H9 (cell line): ENCODE data around the gene SOX4. TPM values are rescaled to one million over a fixed set of nuclear protein-coding genes. Genes with fewer than 3 reads are reported as not detected.

Source experiments
- DNase-seq: peaks from one replicate; pipeline ENCODE4 v3.0.0-alpha.2; 2017
- H2AFZ ChIP-seq: one replicate; pipeline ENCODE4 v1.6.1; 2013; ENCODE audit warnings: mild to moderate bottlenecking, low read length, control low read depth, moderate library complexity
- H2AK5ac ChIP-seq: 2 replicates; pipeline ENCODE4 v1.6.1; 2013; ENCODE audit warnings: low read length, control low read depth, mixed read lengths; ENCODE audit not compliant: insufficient read length
- H2BK120ac ChIP-seq: one replicate; pipeline ENCODE4 v1.6.1; 2013; ENCODE audit warnings: low read depth, mild to moderate bottlenecking, low read length, control low read depth, inconsistent platforms; ENCODE audit not compliant: poor library complexity, severe bottlenecking
- H2BK12ac ChIP-seq: 2 replicates; pipeline ENCODE4 v1.6.1; 2013; ENCODE audit warnings: low read length, control low read depth, mixed read lengths, low read depth; ENCODE audit not compliant: insufficient read length
- H2BK15ac ChIP-seq: 2 replicates; pipeline ENCODE4 v1.6.1; 2013; ENCODE audit warnings: low read depth, low read length, control low read depth
- H2BK20ac ChIP-seq: one replicate; pipeline ENCODE4 v1.6.1; 2013; ENCODE audit warnings: low read depth, mild to moderate bottlenecking, low read length, control low read depth, inconsistent platforms; ENCODE audit not compliant: poor library complexity, severe bottlenecking
- H2BK5ac ChIP-seq: 2 replicates; pipeline ENCODE4 v1.6.1; 2013; ENCODE audit warnings: low read length, control low read depth, mixed read lengths; ENCODE audit not compliant: insufficient read length
- H3K14ac ChIP-seq: 2 replicates; pipeline ENCODE4 v1.6.1; 2013; ENCODE audit warnings: low read length, control low read depth; ENCODE audit not compliant: insufficient read depth
- H3K18ac ChIP-seq: 2 replicates; pipeline ENCODE4 v1.6.1; 2013; ENCODE audit warnings: low read depth, mild to moderate bottlenecking, mixed read lengths, low read length, control low read depth; ENCODE audit not compliant: insufficient read length
- H3K23ac ChIP-seq: 2 replicates; pipeline ENCODE4 v1.6.1; 2013; ENCODE audit warnings: low read length, control low read depth, mixed read lengths, low read depth; ENCODE audit not compliant: insufficient read length
- H3K23me2 ChIP-seq: 2 replicates; pipeline ENCODE4 v1.6.1; 2013; ENCODE audit warnings: low read depth, mild to moderate bottlenecking, mixed read lengths, low read length, control low read depth; ENCODE audit not compliant: insufficient read length, poor library complexity, severe bottlenecking
- H3K27ac ChIP-seq: 2 replicates; pipeline ENCODE4 v1.5.1; 2013; ENCODE audit warnings: low read length, control low read depth, mixed read lengths, low read depth; ENCODE audit not compliant: insufficient read length
- H3K27me3 ChIP-seq: 2 replicates; pipeline ENCODE4 v1.6.1; 2013; ENCODE audit warnings: low read length, control low read depth, inconsistent platforms; ENCODE audit not compliant: insufficient read depth
- H3K4ac ChIP-seq: 2 replicates; pipeline ENCODE4 v1.6.1; 2013; ENCODE audit warnings: low read depth, mild to moderate bottlenecking, control low read depth, inconsistent platforms, low read length, moderate library complexity
- H3K4me1 ChIP-seq: 2 replicates; pipeline ENCODE4 v1.6.1; 2013; ENCODE audit warnings: low read length, control low read depth, inconsistent platforms; ENCODE audit not compliant: insufficient read depth
- H3K4me2 ChIP-seq: 2 replicates; pipeline ENCODE4 v1.6.1; 2013; ENCODE audit warnings: low read length, control low read depth, mixed read lengths; ENCODE audit not compliant: insufficient read length, insufficient read depth
- H3K56ac ChIP-seq: 2 replicates; pipeline ENCODE4 v1.6.1; 2013; ENCODE audit warnings: low read depth, mild to moderate bottlenecking, mixed read lengths, low read length, control low read depth; ENCODE audit not compliant: insufficient read length
- H3K79me1 ChIP-seq: 2 replicates; pipeline ENCODE4 v1.6.1; 2013; ENCODE audit warnings: low read depth, mild to moderate bottlenecking, moderate library complexity, low read length, control low read depth, inconsistent platforms; ENCODE audit not compliant: insufficient read depth, poor library complexity, severe bottlenecking
- H3K79me2 ChIP-seq: 2 replicates; pipeline ENCODE4 v1.6.1; 2013; ENCODE audit warnings: low read length, control low read depth, inconsistent platforms; ENCODE audit not compliant: insufficient read depth
- H3K9ac ChIP-seq: 2 replicates; pipeline ENCODE4 v1.6.1; 2013; ENCODE audit warnings: low read length, control low read depth, mixed read lengths; ENCODE audit not compliant: insufficient read length; ENCODE audit errors: extremely low read depth
- H3K9me3 ChIP-seq: one replicate; pipeline ENCODE4 v1.6.1; 2013; ENCODE audit warnings: low read depth, low read length, inconsistent platforms; ENCODE audit not compliant: control insufficient read depth
- H3T11ph ChIP-seq: one replicate; pipeline ENCODE4 v1.6.1; 2013; ENCODE audit warnings: mild to moderate bottlenecking, low read length, control low read depth, inconsistent platforms
- H4K20me1 ChIP-seq: one replicate; pipeline ENCODE4 v1.6.1; 2013; ENCODE audit not compliant: control insufficient read depth, insufficient read length, insufficient read depth
- H4K5ac ChIP-seq: 2 replicates; pipeline ENCODE4 v1.6.1; 2013; ENCODE audit warnings: low read depth, mild to moderate bottlenecking, mixed read lengths, low read length, control low read depth; ENCODE audit not compliant: insufficient read length
- H4K8ac ChIP-seq: replicated peaks from 2 replicates; pipeline ENCODE4 v1.6.1; 2013; ENCODE audit warnings: low read length, control low read depth, mixed read lengths, low read depth; ENCODE audit not compliant: insufficient read length
- H4K91ac ChIP-seq: 2 replicates; pipeline ENCODE4 v1.6.1; 2013; ENCODE audit warnings: low read depth, mild to moderate bottlenecking, moderate library complexity, mixed read lengths, low read length, control low read depth; ENCODE audit not compliant: insufficient read length
- H3K27ac Mint-ChIP-seq, 3 experiments: 2 replicates in 2 of 3; 3 replicates in 1 of 3; pipeline ENCODE4 v1.8.0; 2020 to 2021; ENCODE audit warnings: mixed read lengths in 3 of 3, mild to moderate bottlenecking in 1 of 3, moderate library complexity in 1 of 3
- H3K27me3 Mint-ChIP-seq: 2 replicates; pipeline ENCODE4 v1.8.0; 2021; ENCODE audit warnings: low read depth, mild to moderate bottlenecking, moderate library complexity, mixed read lengths
- H3K36me3 Mint-ChIP-seq, 3 experiments: 2 replicates in 2 of 3; 3 replicates in 1 of 3; pipeline ENCODE4 v1.8.0; 2020 to 2021; ENCODE audit warnings: low read depth in 3 of 3, mixed read lengths in 3 of 3; ENCODE audit not compliant: insufficient read depth in 1 of 3
- H3K4me1 Mint-ChIP-seq, 2 experiments: 2 replicates each; pipeline ENCODE4 v1.8.0; 2020; ENCODE audit warnings: mixed read lengths in 2 of 2
- H3K4me3 Mint-ChIP-seq, 2 experiments: 2 replicates in 1 of 2; 3 replicates in 1 of 2; pipeline ENCODE4 v1.8.0; 2020 to 2021; ENCODE audit warnings: mild to moderate bottlenecking in 2 of 2, mixed read lengths in 2 of 2, moderate library complexity in 1 of 2
- H3K9me3 Mint-ChIP-seq, 2 experiments: 2 replicates in 1 of 2; 3 replicates in 1 of 2; pipeline ENCODE4 v1.8.0; 2020; ENCODE audit warnings: mild to moderate bottlenecking in 2 of 2, mixed read lengths in 2 of 2, moderate library complexity in 1 of 2
- CTCF ChIP-seq: fragments of 200-600 bp; sonication (generic); conservative IDR thresholded peaks from 3 replicates; pipeline ENCODE4 v1.8.0; 2021; ENCODE audit warnings: antibody characterized with exemption, mild to moderate bottlenecking
- whole genome bisulfite sequencing: extraction: QIAGEN DNeasy Blood & Tissue Kit; methylation state at CpG from one replicate; pipeline ENCODE4 v1.1.7; 2013; ENCODE audit warnings: missing lambda C conversion rate, low lambda C conversion rate, mixed read lengths; ENCODE audit not compliant: insufficient read length; ENCODE audit errors: extremely low coverage; 5-methylcytosine and 5-hydroxymethylcytosine counted together
- total RNA-seq: library from RNA; stranded (reverse); gene quantifications from 2 replicates; pipeline ENCODE4 v1.2.1, GENCODE V29; 2021

SOX4 gene
- total RNA-seq, 1 experiment from 2014 or later: 108 TPM

- H2BK120ac ChIP-seq: no peak overlapping the region
These were observed 4.8 kb upstream of the SOX4 start for GRCh38 chr6:21588481-21589351.

More at GRCh38 chr6:21588481-21589351, 4.8 kb upstream of the SOX4 start:
- Histone ChIP-seq H2AFZ (peak overlapping the region; percentile 11), H3K4me1 (no peaks in the 10 kb centered on the region), H3K79me2 (peaks cover under 1% of the 10 kb centered on the region; the same call in 1 of the 2 replicates), H3K4me2 (peak overlapping the region; percentile 89), H2BK5ac (no peak overlapping the region), H3K9ac (peak overlapping the region; percentile 16), H3K18ac (no peak overlapping the region), H4K20me1 (no peaks in the 10 kb centered on the region), H3K56ac (no peak overlapping the region), H3K79me1 (no peaks in the 10 kb centered on the region), H3K9me3 (no peaks in the 10 kb centered on the region), H3T11ph (no peak overlapping the region), H3K23ac (no peak overlapping the region), H3K14ac (no peak overlapping the region), H3K27me3 (no peaks in the 10 kb centered on the region; the same call in 1 of the 2 replicates), H2BK15ac (no peak overlapping the region), H3K23me2 (peaks cover 30% of the 10 kb centered on the region), H2BK20ac (no peak overlapping the region), H3K4ac (no peak overlapping the region), H3K27ac (no peak overlapping the region), H2BK12ac (no peak overlapping the region), H4K8ac (no peak overlapping the region), H2AK5ac (no peak overlapping the region), H4K91ac (no peak overlapping the region), H4K5ac (no peak overlapping the region)
- peaks cover 18 to 20% of the 10 kb centered on the region in 2 experiments for H3K4me1 Mint-ChIP-seq
- peak overlapping the region in 2 of 3 experiments; percentile 83 to 85; a peak in 3 of 7 replicates for H3K27ac Mint-ChIP-seq
- H3K27me3 Mint-ChIP-seq: peaks cover 15% of the 10 kb centered on the region
- H3K36me3 Mint-ChIP-seq: no peaks in the 10 kb centered on the region
- TF ChIP-seq CTCF: no peak
- no peaks in the 10 kb centered on the region; a peak in 1 of 5 replicates for H3K9me3 Mint-ChIP-seq
- peak; percentile 53 for DNase-seq
- no CpG with 5 or more reads among the region's 53 CpGs for WGBS
- H3K4me3 Mint-ChIP-seq: peak overlapping the region; percentile 89 to 97
